HG02938 (cell line): ENCODE measurements around the gene NUTF2.

ENCODE experiments used
- ATAC-seq: cut with Tn5 transposase; IDR thresholded peaks from one replicate; pipeline ENCODE4 v1.9.1; 2021; ENCODE audit warnings: mild to moderate bottlenecking, moderate library complexity; ENCODE audit not compliant: unreplicated experiment

NUTF2 gene

DNA sequence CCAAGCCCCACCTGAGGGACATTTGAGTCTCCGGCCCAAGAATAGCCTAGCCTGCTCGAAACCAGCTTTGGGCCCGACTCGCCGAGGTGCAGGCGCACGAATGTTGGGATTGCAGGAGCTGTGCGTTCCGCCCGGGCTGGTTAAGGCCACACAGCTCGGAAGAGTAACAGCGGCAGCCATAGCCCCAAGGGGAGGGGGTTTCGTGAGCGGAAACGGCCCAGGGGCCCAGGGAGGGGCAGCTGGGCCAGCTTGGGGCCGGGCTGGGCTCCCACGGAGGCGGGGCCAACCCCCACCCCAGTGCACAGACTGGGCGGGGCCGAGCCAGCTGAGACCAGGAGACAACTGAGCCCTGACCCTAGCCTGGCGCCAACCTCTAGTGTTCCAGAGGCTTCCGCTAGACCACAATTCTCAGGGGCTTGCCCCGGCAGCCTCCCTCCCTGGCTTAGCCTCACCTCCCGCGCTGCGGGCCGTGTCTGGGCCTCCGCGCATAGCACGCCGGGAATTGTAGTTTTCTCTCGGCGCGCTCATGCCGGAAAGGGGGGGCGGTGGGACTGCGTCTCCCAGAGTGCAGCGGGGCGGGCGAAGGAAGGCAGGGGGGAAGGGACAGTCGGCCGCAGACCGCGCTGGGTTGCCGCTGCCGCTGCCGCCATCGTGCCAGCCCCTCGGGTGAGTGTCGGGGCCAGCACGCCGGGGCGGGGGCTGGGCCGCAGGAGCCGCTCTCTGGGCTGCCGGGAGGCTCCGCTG lies at the start of gene NUTF2:
Gene NUTF2 (plus strand): TSS at position 614 of the 744 bp plus-strand sequence. CDS start 18,198 bp downstream, outside the sequence.
- ATAC-seq: peak; percentile 54

DNA sequence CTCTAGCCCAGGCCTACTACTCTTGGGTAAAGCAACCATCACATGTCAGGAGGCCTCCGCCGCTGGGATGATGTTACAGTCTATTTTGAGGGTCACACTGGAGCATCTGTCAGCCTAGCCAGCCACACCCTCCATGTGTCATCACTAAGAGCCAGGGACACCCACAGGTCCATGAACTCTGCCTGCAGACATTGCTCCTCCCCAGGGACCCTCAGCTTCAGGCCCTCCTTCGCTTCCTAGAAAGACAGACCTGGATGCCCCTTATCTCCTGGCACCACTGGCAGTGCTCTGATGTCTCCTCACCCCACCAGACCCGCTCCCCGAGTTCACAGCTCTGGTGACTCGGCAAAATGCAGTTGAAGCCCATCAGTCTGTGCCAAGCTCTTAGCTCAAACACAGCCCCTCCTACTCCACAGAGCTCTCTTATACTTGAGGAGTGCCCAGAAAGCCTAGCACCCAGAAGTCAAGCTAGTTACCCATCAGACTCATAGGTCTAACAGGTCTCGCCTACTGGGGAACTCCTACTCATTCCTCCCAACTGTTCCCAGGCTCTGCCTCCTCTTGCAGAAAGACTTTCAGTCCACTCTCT lies 46.3 kb upstream of the NUTF2 start:
- no peak for ATAC-seq

DNA sequence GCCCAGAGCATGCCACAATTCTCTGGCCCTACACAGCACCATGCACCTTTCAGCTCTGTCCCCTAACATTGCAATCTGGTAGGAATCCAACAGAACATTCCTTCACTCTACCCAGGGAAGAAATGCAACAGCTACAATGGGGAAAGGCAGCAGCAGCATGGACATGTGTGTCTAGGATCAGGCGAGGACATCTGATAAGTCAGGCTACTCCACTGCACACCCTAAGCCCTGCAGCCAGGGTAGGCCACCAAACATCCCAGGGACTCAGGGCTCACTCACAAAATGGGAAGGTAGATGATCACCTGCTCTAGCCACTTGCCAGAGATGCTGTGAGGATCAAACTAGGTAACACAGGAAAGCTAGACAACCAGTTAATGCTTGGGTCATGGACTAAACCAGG lies 45.5 kb upstream of the NUTF2 start:
- no peak for ATAC-seq

DNA sequence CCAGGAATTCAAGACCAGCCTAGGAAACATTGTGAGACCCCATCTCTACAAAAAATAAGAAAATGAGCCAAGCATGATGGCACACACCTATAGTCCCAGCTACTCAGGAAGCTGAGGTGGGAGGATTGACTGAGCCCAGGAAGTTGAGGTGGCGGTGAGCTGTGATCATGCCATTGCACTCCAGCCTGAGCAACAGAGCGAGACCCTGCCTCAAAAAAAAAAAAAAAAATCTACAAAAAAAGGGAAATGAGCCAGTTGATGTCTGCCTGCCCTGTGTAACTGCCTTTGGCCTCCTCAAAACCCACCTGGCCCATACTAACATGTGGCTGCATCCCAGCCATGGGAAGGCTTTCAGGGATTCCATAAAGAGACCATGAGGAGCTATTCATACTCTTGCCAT lies 44.9 kb upstream of the NUTF2 start:
- no peak for ATAC-seq

GRCh38 chr16:67803894-67804293 lies 42.8 kb upstream of the NUTF2 start:
- no peak for ATAC-seq

DNA sequence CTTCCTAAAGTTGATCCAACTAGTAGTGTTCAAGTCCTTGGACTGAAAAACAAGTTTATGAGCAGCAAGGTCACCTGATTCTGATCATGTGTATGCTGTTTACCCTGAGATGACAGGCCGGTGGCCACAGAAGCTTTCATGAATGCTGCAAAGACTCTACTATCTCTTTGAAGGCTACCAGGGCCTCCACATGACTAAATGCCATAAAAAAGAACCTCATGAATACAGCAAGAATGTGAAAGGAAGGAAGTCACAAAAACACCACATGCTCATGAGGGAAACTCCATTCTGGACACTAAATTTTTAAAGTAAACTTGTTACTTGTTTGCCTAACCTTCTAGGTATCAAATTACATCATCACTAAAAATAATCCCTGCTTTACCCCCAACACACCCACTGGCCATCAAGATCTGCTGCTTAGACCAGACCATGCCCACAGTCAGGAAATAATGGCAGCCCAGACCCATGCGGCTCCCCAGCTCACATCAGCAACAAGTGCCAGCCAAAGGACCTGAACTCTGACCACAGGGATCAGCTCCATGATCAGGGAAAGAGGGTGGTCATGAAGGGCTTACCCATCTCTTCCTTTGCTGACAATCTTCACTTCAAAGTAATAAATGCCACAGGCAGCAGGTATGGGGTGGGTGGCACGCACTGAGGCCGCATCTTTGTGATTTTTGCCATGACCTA lies 41.7 kb upstream of the NUTF2 start:
- no peak for ATAC-seq

DNA sequence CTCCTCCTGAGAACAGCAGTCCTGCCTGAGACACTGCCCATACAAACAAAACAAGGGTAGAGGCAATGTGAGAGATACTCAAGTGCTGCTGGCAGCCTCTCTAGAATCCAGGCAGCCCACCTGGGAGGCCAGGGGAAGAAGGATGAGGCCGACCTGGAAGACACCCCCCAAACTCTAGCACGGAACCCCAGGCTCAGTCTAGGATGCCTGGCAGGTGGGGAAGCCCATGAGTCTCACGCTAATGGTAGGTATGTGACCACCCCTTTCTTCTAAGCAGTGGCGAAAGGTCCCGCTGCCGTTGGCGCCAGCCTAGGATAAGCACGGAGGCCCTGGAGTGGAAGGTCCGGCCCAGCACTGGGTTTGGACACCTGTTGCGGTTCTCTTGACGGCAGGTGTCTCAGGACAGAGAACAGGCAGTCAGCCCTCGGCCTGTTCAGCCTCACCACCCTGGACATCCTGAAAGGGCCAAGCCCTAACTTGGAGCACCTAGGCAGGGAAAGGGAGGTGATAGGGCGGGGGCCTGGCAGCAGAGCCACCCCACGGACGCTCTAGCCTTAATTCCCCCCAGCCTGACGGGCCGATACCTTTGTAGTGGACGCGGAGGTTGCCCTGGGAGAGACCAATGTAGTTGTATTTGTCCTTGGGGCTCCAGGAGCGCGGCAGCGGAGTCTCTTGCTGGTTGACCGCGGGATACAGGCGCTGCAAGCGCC lies 40.9 kb upstream of the NUTF2 start:
- peak; percentile 5 for ATAC-seq

GRCh38 chr16:67806428-67807147 lies 40.1 kb upstream of the NUTF2 start, which contains the start of the genes RANBP10 and TSNAXIP1:
TSS of gene RANBP10 (minus strand) at chr16:67806560. CDS start at chr16:67806536, 24 bp downstream.
TSS of gene TSNAXIP1 (plus strand) at chr16:67806889. CDS start at chr16:67807150, 261 bp downstream.
- peak; percentile 93 for ATAC-seq

GRCh38 chr16:67807148-67807682 lies 39.5 kb upstream of the NUTF2 start:
- ATAC-seq: peak; percentile 3

DNA sequence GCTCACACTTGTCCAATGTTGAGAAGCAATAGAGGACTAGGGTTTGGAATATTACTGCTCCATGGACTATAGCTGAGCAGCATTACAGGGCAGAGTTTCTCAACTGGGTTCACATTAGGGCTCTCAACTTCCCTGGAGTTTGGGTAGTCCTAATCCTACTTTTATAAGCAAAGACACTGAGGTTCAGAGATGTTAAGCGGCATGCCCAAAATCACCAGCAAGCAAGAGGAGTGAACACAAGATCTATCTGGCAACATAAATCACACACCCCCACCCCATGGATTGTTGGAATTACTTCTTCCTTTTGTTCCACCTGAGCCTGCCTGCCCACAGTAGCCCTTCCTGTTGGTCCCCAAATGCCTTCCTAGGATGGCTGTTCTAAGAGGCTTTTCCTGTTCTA lies 34.8 kb upstream of the NUTF2 start:
- ATAC-seq: no peak

DNA sequence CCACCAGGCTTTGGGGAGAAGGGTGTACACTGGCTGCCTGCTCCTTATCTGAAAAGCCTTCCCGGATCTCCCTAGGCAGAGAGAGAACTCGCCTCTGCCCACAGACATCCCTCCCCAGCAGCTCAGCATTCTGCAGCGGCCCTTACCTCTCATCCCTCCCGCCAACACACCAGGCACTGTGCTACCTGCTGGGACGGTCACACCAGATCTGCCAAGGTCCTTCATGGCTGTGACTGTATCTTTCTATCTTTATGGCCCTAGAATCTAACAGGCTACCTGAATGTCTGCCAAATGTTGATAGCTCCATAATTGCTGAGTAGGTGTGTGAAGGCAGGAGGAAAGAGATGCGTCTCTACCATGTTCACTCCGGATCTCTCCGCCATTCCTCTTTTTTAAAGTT lies 32.2 kb upstream of the NUTF2 start:
- ATAC-seq: no peak

- ATAC-seq: no peak
Observed at GRCh38 chr16:67820608-67821259, 26.0 kb upstream of the NUTF2 start.

- no peak for ATAC-seq
Observed at GRCh38 chr16:67822511-67822910, 24.2 kb upstream of the NUTF2 start.

GRCh38 chr16:67825119-67825518 lies 21.6 kb upstream of the NUTF2 start:
- ATAC-seq: no peak

DNA sequence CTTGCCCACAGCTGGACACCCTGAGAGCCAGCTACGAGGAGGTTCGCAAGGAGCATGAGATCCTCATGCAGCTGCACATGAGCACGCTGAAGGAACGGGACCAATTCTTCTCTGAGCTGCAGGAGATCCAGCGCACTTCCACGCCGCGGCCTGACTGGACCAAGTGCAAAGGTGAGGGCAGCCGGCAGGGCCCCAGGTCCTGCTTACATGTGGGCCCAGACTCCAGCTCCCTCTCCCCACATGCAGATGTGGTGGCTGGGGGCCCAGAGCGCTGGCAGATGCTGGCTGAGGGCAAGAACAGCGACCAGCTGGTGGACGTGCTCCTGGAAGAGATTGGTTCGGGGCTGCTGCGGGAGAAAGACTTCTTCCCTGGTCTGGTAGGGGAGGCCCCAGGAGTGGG lies 20.8 kb upstream of the NUTF2 start:
- no peak for ATAC-seq

GRCh38 chr16:67828651-67829050 lies 18.1 kb upstream of the NUTF2 start:
- ATAC-seq: no peak

- ATAC-seq: no peak
Observed at GRCh38 chr16:67833030-67833414, 13.7 kb upstream of the NUTF2 start.

DNA sequence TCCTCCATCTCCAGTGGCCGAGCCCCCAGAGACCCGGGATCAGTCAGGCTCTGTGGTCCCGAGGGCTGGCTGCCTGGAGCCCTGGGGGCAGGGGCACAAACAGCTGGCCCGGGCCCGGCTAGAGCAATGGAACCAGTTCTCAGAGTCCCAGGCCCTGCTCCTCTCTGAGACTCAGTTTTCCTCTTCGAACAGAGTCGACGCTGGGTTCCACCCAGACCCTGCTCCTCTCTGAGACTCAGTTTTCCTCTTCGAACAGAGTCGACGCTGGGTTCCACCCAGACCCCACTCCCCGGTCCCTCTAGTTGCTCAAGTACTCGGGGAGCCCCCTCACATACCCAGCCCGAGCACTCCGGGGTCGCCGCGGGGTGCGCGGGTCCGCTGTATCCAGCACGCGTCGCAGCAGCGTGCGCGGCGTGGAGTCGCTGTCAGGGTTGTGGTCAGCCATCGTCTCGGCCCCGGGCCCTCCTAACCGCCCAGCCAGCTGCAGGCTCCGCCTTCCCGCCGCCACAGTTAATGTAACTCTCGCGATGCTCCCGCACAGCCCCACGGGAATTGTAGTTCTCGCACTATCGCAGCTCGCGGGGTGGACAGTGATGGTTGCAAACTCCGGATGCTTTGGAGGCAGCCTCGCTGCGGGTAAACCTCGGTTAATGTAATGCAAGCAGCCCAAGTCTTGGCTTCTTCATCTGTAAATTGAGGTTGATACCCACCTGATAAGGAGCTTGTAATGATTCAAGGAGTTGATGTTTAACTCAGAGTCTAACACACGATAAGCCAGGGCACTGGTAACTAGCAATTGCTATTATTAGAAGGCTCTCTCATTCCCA lies 13.1 kb upstream of the NUTF2 start:
- peak; percentile 97 for ATAC-seq

GRCh38 chr16:67834242-67834614 lies 12.5 kb upstream of the NUTF2 start:
- ATAC-seq: no peak
